HepG2 (cell line): ENCODE measurements around the gene CERT1. TPM values are rescaled to one million over a fixed set of nuclear protein-coding genes. Genes with fewer than 3 reads are reported as not detected.

Experiments used
- ATF6 ChIP-seq: sonication (generic); formaldehyde crosslinking; conservative IDR thresholded peaks from 2 replicates; pipeline ENCODE4 v1.4.0; 2020; ENCODE audit warnings: missing genetic modification reagents
- ATF7-NPFF ChIP-seq: sonication (generic); formaldehyde crosslinking; IDR thresholded peaks from 2 replicates; pipeline ENCODE4 v1.8.1; 2023; ENCODE audit warnings: mild to moderate bottlenecking, low read depth, missing genetic modification reagents, moderate library complexity
- FOSL2 ChIP-seq: sonication (generic); formaldehyde crosslinking; IDR thresholded peaks from 2 replicates; pipeline ENCODE4 v1.4.0; 2020; ENCODE audit warnings: missing genetic modification reagents
- FOXA1 ChIP-seq, 2 experiments: fragments of 450-650 bp in 1 of 2; sonication (generic) in 1 of 2; formaldehyde crosslinking in 1 of 2; IDR thresholded peaks; 2 replicates each; pipeline versions ENCODE4 v1.4.0 to v1.6.1; 2016 to 2020; ENCODE audit warnings: missing genetic modification reagents in 1 of 2
- FOXP1 ChIP-seq, 2 experiments: fragments of 450-650 bp in 1 of 2; IDR thresholded peaks; 2 replicates each; pipeline ENCODE4 v1.6.1; 2017 to 2018; ENCODE audit warnings: antibody characterized with exemption in 1 of 2
- GLI4 ChIP-seq: sonication (generic); formaldehyde crosslinking; IDR thresholded peaks from 2 replicates; pipeline ENCODE4 v1.5.1; 2020; ENCODE audit warnings: missing genetic modification reagents, mild to moderate bottlenecking, moderate library complexity, borderline replicate concordance
- HOXA7 ChIP-seq: sonication (generic); formaldehyde crosslinking; IDR thresholded peaks from 2 replicates; pipeline ENCODE4 v1.8.1; 2022; ENCODE audit warnings: mild to moderate bottlenecking, missing genetic modification reagents, moderate library complexity
- MTA3 ChIP-seq: sonication (generic); formaldehyde crosslinking; IDR thresholded peaks from 2 replicates; pipeline ENCODE4 v1.4.0; 2020; ENCODE audit warnings: missing genetic modification reagents
- NR1H2 ChIP-seq: sonication (generic); formaldehyde crosslinking; IDR thresholded peaks from 2 replicates; pipeline ENCODE4 v1.8.1; 2022; ENCODE audit warnings: low read depth, missing genetic modification reagents, borderline replicate concordance
- PTBP1 ChIP-seq: fragments of 200-400 bp; formaldehyde crosslinking; IDR thresholded peaks from 2 replicates; pipeline ENCODE4 v1.6.1; 2018; ENCODE audit warnings: low read length, low read depth; ENCODE audit not compliant: poor library complexity, severe bottlenecking
- RXRB ChIP-seq: IDR thresholded peaks from 2 replicates; pipeline ENCODE4 v1.6.1; 2016; ENCODE audit warnings: borderline replicate concordance, missing genetic modification reagents, missing compliant biosample characterization
- TCF12 ChIP-seq, 2 experiments: fragments of 450-650 bp in 1 of 2; sonication (generic) in 1 of 2; formaldehyde crosslinking in 1 of 2; IDR thresholded peaks; 2 replicates each; pipeline versions ENCODE4 v1.6.1 to v1.8.0; 2017 to 2022; ENCODE audit warnings: antibody characterized with exemption in 1 of 2, mild to moderate bottlenecking in 1 of 2, missing genetic modification reagents in 1 of 2, moderate library complexity in 1 of 2
- TRAFD1 ChIP-seq: sonication (generic); formaldehyde crosslinking; IDR thresholded peaks from 2 replicates; pipeline ENCODE4 v1.5.1; 2020; ENCODE audit warnings: missing genetic modification reagents, mild to moderate bottlenecking, borderline replicate concordance
- ZBTB1 ChIP-seq: sonication (generic); formaldehyde crosslinking; IDR thresholded peaks from 2 replicates; pipeline ENCODE4 v1.4.0; 2020; ENCODE audit warnings: missing genetic modification reagents, borderline replicate concordance
- ZBTB26 ChIP-seq: IDR thresholded peaks from 2 replicates; pipeline ENCODE4 v1.6.1; 2016; ENCODE audit warnings: missing compliant biosample characterization, missing genetic modification reagents, borderline replicate concordance
- ZNF230 ChIP-seq: sonication (generic); formaldehyde crosslinking; IDR thresholded peaks from 2 replicates; pipeline ENCODE4 v1.4.0; 2020; ENCODE audit warnings: mild to moderate bottlenecking, missing genetic modification reagents
- ZNF33A ChIP-seq: sonication (generic); formaldehyde crosslinking; IDR thresholded peaks from 2 replicates; pipeline ENCODE4 v1.5.1; 2020; ENCODE audit warnings: missing genetic modification reagents, mild to moderate bottlenecking, moderate library complexity, borderline replicate concordance
- ZNF572 ChIP-seq: sonication (generic); formaldehyde crosslinking; IDR thresholded peaks from 2 replicates; pipeline ENCODE4 v1.5.1; 2020; ENCODE audit warnings: mild to moderate bottlenecking, missing genetic modification reagents
- ZNF580 ChIP-seq: IDR thresholded peaks from 2 replicates; pipeline ENCODE4 v1.6.1; 2016; ENCODE audit warnings: low read depth, borderline replicate concordance
- ZNF768 ChIP-seq: sonication (generic); formaldehyde crosslinking; IDR thresholded peaks from 2 replicates; pipeline ENCODE4 v1.4.0; 2020; ENCODE audit warnings: missing genetic modification reagents
- ZNF878 ChIP-seq: sonication (generic); formaldehyde crosslinking; IDR thresholded peaks from 2 replicates; pipeline ENCODE4 v1.8.1; 2023; ENCODE audit warnings: mild to moderate bottlenecking, missing genetic modification reagents, moderate library complexity
- polyA plus RNA-seq, 8 experiments: library from polyadenylated mRNA; depleted of rRNA in 3 of 8; stranded (reverse) in 7 of 8; unstranded in 1 of 8; fragments of >200 nt; fragmentation: Illumina TruSeq in 4 of 8; extraction: Trizol in 4 of 8; gene quantifications; 2 replicates each; pipeline versions ENCODE4 v1.2.1 to v1.2.3, GENCODE V29; 2011 to 2016; ENCODE audit warnings: low read depth in 4 of 8, missing spikeins in 1 of 8, mixed read lengths in 1 of 8; ENCODE audit not compliant: insufficient read depth in 1 of 8
- total RNA-seq, 5 experiments: library from RNA; depleted of rRNA; stranded (reverse); fragments of >200 nt; fragmentation: Illumina TruSeq; extraction: Trizol; gene quantifications; 2 replicates each; pipeline ENCODE4 v1.2.3, GENCODE V29; 2016; ENCODE audit warnings: low read depth in 1 of 5

Gene CERT1
- total and polyA plus RNA-seq, 2 of the 13 experiments (the other 11 are each of a cell fraction or from before 2014, with no cell fraction given), result 8.2 to 12.7 TPM

- TF ChIP-seq PTBP1, result no peak
- TF ChIP-seq ZBTB26 (CRISPR knock-in tag), result peak; percentile 4; the same call in 1 of the 2 replicates
- TF ChIP-seq ATF7-NPFF (CRISPR knock-in tag), result no peak; the same call in 1 of the 2 replicates
- TF ChIP-seq ZNF878 (CRISPR knock-in tag), result no peak
- TF ChIP-seq FOXP1 (IDR thresholded peaks at IDR 0.05), result no peak
- no peak for TF ChIP-seq FOXP1 (CRISPR knock-in tag; IDR thresholded peaks at IDR 0.05)
- no peak for TF ChIP-seq MTA3 (CRISPR knock-in tag)
- TF ChIP-seq RXRB (CRISPR knock-in tag), result 0 out of 2 replicates have a peak, but pooled peaks have one; percentile 13
- TF ChIP-seq FOSL2 (CRISPR knock-in tag), result peak; percentile 51
- TF ChIP-seq FOXA1 (IDR thresholded peaks at IDR 0.05), result no peak
- peak; percentile 56; the same call in 1 of the 2 replicates for TF ChIP-seq FOXA1 (CRISPR knock-in tag; IDR thresholded peaks at IDR 0.05)
- 0 out of 2 replicates have a peak, but pooled peaks have one; percentile 30 for TF ChIP-seq ATF6
- TF ChIP-seq GLI4 (CRISPR knock-in tag), result no peak
- TF ChIP-seq TCF12 (IDR thresholded peaks at IDR 0.05), result no peak
- no peak; the same call in 1 of the 2 replicates for TF ChIP-seq TCF12 (CRISPR knock-in tag; IDR thresholded peaks at IDR 0.05)
- no peak for TF ChIP-seq HOXA7 (CRISPR knock-in tag)
- TF ChIP-seq ZBTB1 (CRISPR knock-in tag), result no peak
- no peak for TF ChIP-seq ZNF768
- 0 out of 2 replicates have a peak, but pooled peaks have one; percentile 4 for TF ChIP-seq NR1H2 (CRISPR knock-in tag)
- 0 out of 2 replicates have a peak, but pooled peaks have one; percentile 7 for TF ChIP-seq ZNF580 (CRISPR knock-in tag)
- no peak for TF ChIP-seq ZNF230
- no peak for TF ChIP-seq TRAFD1
- no peak for TF ChIP-seq ZNF33A (CRISPR knock-in tag)
- no peak for TF ChIP-seq ZNF572
These were observed at the start of gene CERT1, which contains the start of gene POLK (continued) for GRCh38 chr5:75511435-75512382.
